ENCODE results near the gene DIAPH1. TPM values are rescaled to one million over a fixed set of nuclear protein-coding genes. Genes with fewer than 3 reads are reported as not detected.
A peak's percentile ranks its signal among the peaks of the same experiment; 100 is the strongest.

The DIAPH1 gene
- total RNA-seq, 1 experiment from 2014 or later, result 142 TPM

GRCh38 chr5:141662028-141662427 lies 43.2 kb upstream of the DIAPH1 start (continued):
- TF ChIP-seq CTCF (IDR thresholded peaks at IDR 0.05 in 2 of 3, conservative IDR thresholded peaks at IDR 0.05 in 1 of 3; ENCODE audit: borderline replicate concordance in 1 of 3, insufficient read depth in 1 of 3, low read depth in 2 of 3, low read length in 2 of 3) (no peak), YY1 (IDR thresholded peaks at IDR 0.05; ENCODE audit: extremely low read depth, insufficient replicate concordance, low read depth, low read length) (no peak), SRF (IDR thresholded peaks at IDR 0.05; ENCODE audit: low read depth) (no peak), ZNF274 (IDR thresholded peaks at IDR 0.05; ENCODE audit: low read depth, low read length) (no peak), EZH2 (IDR thresholded peaks at IDR 0.05) (no peak), JUND (IDR thresholded peaks at IDR 0.05) (no peak), POLR2AphosphoS5 (IDR thresholded peaks at IDR 0.05; ENCODE audit: low read depth, low read length) (no peak), FOSL1 (IDR thresholded peaks at IDR 0.05; ENCODE audit: low read depth) (no peak)

DNA sequence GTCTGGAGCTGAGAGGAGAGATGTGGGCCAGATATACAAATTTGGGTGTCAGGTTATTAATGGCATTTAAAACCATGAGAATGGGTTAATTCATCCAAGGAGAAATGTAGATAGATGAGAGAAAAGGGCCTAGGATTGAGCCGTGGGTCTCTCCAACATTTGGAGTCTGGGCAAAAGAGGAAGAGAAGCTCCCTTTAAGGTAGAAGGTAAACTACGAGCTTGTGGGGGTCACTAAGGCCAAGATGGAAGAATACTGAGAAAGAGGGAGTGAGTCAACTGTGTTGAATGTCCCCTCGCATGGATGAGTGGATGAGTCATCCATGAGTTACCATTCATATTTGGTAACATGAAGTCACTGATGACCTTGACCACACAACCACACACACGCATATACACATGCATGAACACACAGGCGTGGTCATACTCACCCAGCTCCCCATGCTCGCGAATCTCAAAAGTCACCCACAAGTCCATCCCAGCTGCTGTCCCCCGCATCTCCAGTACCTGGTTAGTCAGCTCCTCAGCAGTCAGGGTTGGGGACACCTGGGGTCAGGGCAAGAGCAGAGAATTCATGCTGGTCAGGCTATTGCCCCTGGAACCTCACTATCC lies 39.2 kb upstream of the DIAPH1 start:
- DNase-seq (ENCODE audit: low read depth, low spot score) (peak; percentile 56), ATAC-seq (peak; percentile 77)
- peak; percentile 84 for TF ChIP-seq SRF (IDR thresholded peaks at IDR 0.05; ENCODE audit: low read depth)
- TF ChIP-seq, protein P1, sequence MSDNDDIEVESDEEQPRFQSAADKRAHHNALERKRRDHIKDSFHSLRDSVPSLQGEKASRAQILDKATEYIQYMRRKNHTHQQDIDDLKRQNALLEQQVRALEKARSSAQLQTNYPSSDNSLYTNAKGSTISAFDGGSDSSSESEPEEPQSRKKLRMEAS (IDR thresholded peaks at IDR 0.05), result no peak
- TF ChIP-seq RAD21 (IDR thresholded peaks at IDR 0.05; ENCODE audit: low read depth), result no peak
- TF ChIP-seq ZBTB33 (IDR thresholded peaks at IDR 0.05; ENCODE audit: extremely low read depth, insufficient replicate concordance, low read length), result no peak
- peak; percentile 52; the same call in 1 of the 2 replicates for TF ChIP-seq SP1 (IDR thresholded peaks at IDR 0.05; ENCODE audit: low read depth)
- peak; percentile 69 for TF ChIP-seq JUND (IDR thresholded peaks at IDR 0.05)
- TF ChIP-seq FOSL1 (IDR thresholded peaks at IDR 0.05; ENCODE audit: low read depth), result peak; percentile 68
- TF ChIP-seq YY1 (IDR thresholded peaks at IDR 0.05; ENCODE audit: extremely low read depth, insufficient replicate concordance, low read depth, low read length), result no peak
- no TSS peak for BruUV-seq (replicated peaks)
- intact Hi-C loops (cut with micrococcal nuclease), result no loop called here
- ChIA-PET CTCF (interaction anchor here (1.4 kb wide), 1 partner anchor 311 kb away, joined by 3 read pairs; the partner anchor contains the start of gene RNF14), RAD21 (ENCODE audit: low non-redundant PET in 1 of 2, low total read pairs in 2 of 2, uncharacterized antibody in 2 of 2, unreplicated experiment in 2 of 2) (no interaction called here), POLR2A (no interaction called here)
- no peaks in the 10 kb centered on the region for H3K9me3 ChIP-seq (ENCODE audit: control insufficient read depth in 1 of 2, insufficient read depth in 1 of 2, low read depth in 1 of 2, low read length in 2 of 2)
- H3K4me1 ChIP-seq (ENCODE audit: control insufficient read depth in 1 of 2, insufficient read depth in 2 of 2, low read length in 2 of 2), result peaks cover 0 to 16% of the 10 kb centered on the region in 2 experiments; a peak in 2 of 4 replicates
- no peaks in the 10 kb centered on the region for H3K36me3 ChIP-seq (ENCODE audit: control insufficient read depth in 1 of 2, insufficient read depth in 2 of 2, low read length in 2 of 2)
- no peak overlapping the region for H2AFZ ChIP-seq (ENCODE audit: low read depth, low read length, poor library complexity, severe bottlenecking)
- H3K4me3 ChIP-seq (replicated peaks in 1 of 2; ENCODE audit: low read depth in 1 of 2, low read length in 2 of 2), result no peak overlapping the region
- no peaks in the 10 kb centered on the region for H3K27me3 ChIP-seq (ENCODE audit: insufficient read depth, low read length)
- H3K79me2 ChIP-seq (ENCODE audit: insufficient read depth, low read length), result no peaks in the 10 kb centered on the region
- H3K4me2 ChIP-seq (ENCODE audit: low read length), result peak overlapping the region; percentile 39
- H3K9ac ChIP-seq (ENCODE audit: low read length), result no peak overlapping the region
- no peaks in the 10 kb centered on the region for H3K9me2 ChIP-seq (ENCODE audit: insufficient read depth)
- H4K20me1 ChIP-seq (ENCODE audit: insufficient read depth), result no peaks in the 10 kb centered on the region
- H3K27ac ChIP-seq (ENCODE audit: low read depth, low read length), result no peak overlapping the region

Measured in HCT116 (cell line).